Renal cortex interstitium (tissue), 11 donors: ENCODE measurements around the gene RIPK4. TPM values are rescaled to one million over a fixed set of nuclear protein-coding genes. Genes with fewer than 3 reads are reported as not detected.
A peak's percentile ranks its signal among the peaks of the same experiment; 100 is the strongest.

ENCODE experiments used
- DNase-seq, 11 donors: peaks; one replicate each; pipeline ENCODE4 v3.0.0-alpha.2; 2013; ENCODE audit warnings: low read depth in 9 of 11, low spot score in 4 of 11; ENCODE audit errors: extremely low read depth in 1 of 11
- polyA plus RNA-seq, 3 donors: library from polyadenylated mRNA; unstranded; fragments of 120-200 nt; gene quantifications; one replicate each; pipeline ENCODE4 v1.2.1, GENCODE V29; 2013; ENCODE audit not compliant: insufficient read length in 3 of 3

Gene RIPK4
- polyA plus RNA-seq, 3 donors: 16.8 to 22.5 (median 18.2) TPM

- DNase-seq: no peak
These were observed 9.9 kb upstream of the RIPK4 start for GRCh38 chr21:41776778-41777177.

GRCh38 chr21:41775149-41775472, 8.3 kb upstream of the RIPK4 start:
- no peak for DNase-seq

GRCh38 chr21:41774467-41775148, 7.8 kb upstream of the RIPK4 start:
- DNase-seq: no peak

GRCh38 chr21:41772351-41773080, 5.7 kb upstream of the RIPK4 start:
- no peak for DNase-seq

GRCh38 chr21:41771625-41771945, 4.7 kb upstream of the RIPK4 start:
- DNase-seq: no peak

- no peak for DNase-seq
These were observed 4.2 kb upstream of the RIPK4 start for GRCh38 chr21:41770901-41771624.

GRCh38 chr21:41769933-41770332, 3.1 kb upstream of the RIPK4 start:
- DNase-seq: no peak

GRCh38 chr21:41769521-41769920, 2.7 kb upstream of the RIPK4 start:
- no peak for DNase-seq

- no peak for DNase-seq
These were observed 2.3 kb upstream of the RIPK4 start for GRCh38 chr21:41769111-41769510.

- DNase-seq: peak in 1 of 11 donors; percentile 82
These were observed 1.7 kb upstream of the RIPK4 start for GRCh38 chr21:41768437-41769042.

GRCh38 chr21:41767606-41768436, 969 bp upstream of the RIPK4 start:
- no peak for DNase-seq

GRCh38 chr21:41765973-41766882, 624 bp downstream of the RIPK4 start:
- no peak for DNase-seq

- no peak for DNase-seq
These were observed 1.4 kb downstream of the RIPK4 start for GRCh38 chr21:41765420-41765821.

- no peak for DNase-seq
These were observed 2.1 kb downstream of the RIPK4 start for GRCh38 chr21:41764558-41765419.

GRCh38 chr21:41763996-41764395, 2.9 kb downstream of the RIPK4 start:
- DNase-seq: no peak

- DNase-seq: no peak
These were observed 3.4 kb downstream of the RIPK4 start for GRCh38 chr21:41763398-41763931.

- DNase-seq: no peak
These were observed 4.1 kb downstream of the RIPK4 start for GRCh38 chr21:41762753-41763152.
